ENCODE measurements around the gene KCNE2.
"Not testable (repeated sequence)": the region's sequence is repeated elsewhere in the genome, so short reads cannot be mapped to it uniquely, and the experiment has no call there.

- TF ChIP-seq POLR2AphosphoS5 (IDR thresholded peaks at IDR 0.05; ENCODE audit: low read depth); CTCF (IDR thresholded peaks at IDR 0.05; ENCODE audit: insufficient read depth, low read length): not testable (repeated sequence)
These were observed 36.7 kb downstream of the KCNE2 start for GRCh38 chr21:34400522-34400921.
